GM12864 (cell line): ENCODE results near the gene CCDC71L.

Experiments used
- DNase-seq: peaks from one replicate; pipeline ENCODE4 v3.0.0-alpha.2; 2011; ENCODE audit warnings: low read depth
- H3K4me3 ChIP-seq: 2 replicates; pipeline ENCODE4 v1.5.1; 2011; ENCODE audit warnings: mild to moderate bottlenecking, low read depth, low read length, control low read depth
- TF ChIP-seq, protein P1 (sequence below): IDR thresholded peaks from 2 replicates; pipeline ENCODE4 v1.5.1; 2011; ENCODE audit warnings: low read depth, mild to moderate bottlenecking, moderate library complexity, low read length, control low read depth, inconsistent platforms; ENCODE audit errors: missing control alignments

CCDC71L gene

DNA sequence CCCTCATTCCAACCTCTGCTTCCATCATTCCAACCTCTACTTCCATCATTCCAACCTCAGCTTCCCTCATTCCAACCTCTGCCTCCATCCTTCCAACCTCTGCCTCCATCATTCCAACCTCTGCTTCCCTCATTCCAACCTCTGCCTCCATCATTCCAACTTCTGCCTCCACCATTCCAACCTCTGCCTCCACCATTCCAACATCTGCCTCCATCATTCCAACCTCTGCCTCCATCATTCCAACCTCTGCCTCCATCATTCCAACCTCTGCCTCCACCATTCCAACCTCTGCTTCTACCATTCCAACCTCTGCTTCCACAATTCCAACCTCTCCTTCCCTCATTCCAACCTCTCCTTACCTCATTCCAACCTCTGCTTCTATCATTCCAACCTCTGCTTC lies 30.3 kb downstream of the CCDC71L start:
- no peak overlapping the region for H3K4me3 ChIP-seq
- TF ChIP-seq, protein P1, sequence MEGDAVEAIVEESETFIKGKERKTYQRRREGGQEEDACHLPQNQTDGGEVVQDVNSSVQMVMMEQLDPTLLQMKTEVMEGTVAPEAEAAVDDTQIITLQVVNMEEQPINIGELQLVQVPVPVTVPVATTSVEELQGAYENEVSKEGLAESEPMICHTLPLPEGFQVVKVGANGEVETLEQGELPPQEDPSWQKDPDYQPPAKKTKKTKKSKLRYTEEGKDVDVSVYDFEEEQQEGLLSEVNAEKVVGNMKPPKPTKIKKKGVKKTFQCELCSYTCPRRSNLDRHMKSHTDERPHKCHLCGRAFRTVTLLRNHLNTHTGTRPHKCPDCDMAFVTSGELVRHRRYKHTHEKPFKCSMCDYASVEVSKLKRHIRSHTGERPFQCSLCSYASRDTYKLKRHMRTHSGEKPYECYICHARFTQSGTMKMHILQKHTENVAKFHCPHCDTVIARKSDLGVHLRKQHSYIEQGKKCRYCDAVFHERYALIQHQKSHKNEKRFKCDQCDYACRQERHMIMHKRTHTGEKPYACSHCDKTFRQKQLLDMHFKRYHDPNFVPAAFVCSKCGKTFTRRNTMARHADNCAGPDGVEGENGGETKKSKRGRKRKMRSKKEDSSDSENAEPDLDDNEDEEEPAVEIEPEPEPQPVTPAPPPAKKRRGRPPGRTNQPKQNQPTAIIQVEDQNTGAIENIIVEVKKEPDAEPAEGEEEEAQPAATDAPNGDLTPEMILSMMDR: no peak
- DNase-seq: no peak

DNA sequence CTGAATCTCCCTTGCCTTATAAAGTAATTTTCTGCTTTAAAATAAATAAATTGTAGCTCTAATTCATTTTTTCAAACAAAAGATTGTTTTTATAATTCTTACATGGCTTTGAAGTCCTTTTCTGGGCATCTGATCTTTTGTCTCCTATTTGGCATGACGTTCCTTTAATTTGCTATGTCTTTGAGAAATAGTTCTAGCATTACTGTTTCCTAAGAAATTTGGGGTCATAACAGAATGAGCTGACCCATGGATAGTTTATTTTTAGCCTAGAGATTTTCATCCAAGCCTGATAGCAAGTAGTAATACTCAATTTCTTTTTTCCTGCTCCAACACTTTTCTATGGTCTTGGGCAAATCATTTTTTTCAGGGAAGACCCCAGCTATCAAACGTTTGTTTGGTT lies 31.4 kb downstream of the CCDC71L start:
- no peak for DNase-seq
- H3K4me3 ChIP-seq: no peak overlapping the region
- TF ChIP-seq, protein P1: no peak

DNA sequence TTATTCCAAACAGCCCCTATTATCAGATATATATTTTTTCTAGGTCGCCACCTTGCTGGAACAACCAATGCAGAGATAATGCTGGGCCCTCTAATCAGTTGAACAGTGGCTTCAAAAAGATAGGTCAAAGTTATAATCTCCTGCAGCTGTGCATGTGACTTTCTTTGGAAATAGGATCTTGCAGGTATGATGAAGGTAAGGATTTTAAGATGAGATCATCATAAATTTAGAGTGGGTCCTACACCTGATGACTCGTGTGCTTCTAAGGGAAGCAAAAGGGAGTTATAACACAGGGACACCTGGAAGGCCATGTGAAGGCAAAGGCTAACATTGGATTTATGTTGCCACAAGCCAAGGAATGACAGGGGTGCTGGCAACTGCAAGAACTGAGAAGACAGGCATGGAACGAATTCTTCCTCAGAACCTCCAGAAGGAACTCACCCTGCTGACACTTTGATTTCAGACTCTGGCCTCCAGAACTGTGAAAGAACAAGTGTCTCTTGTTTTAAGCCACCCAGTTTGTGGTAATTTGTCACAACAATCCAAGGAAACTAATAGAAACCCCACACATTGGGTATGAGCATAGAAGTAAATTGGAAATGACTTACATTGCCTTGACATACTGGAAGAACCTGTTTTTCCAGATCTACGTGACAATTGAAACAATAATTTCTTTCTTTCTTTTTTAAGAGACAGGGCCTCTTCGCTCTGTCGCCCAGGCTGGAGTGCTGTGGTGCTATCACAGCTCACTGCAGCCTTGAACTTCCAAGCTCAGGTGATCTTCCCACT lies 34.4 kb downstream of the CCDC71L start:
- TF ChIP-seq, protein P1: no peak
- DNase-seq: no peak

DNA sequence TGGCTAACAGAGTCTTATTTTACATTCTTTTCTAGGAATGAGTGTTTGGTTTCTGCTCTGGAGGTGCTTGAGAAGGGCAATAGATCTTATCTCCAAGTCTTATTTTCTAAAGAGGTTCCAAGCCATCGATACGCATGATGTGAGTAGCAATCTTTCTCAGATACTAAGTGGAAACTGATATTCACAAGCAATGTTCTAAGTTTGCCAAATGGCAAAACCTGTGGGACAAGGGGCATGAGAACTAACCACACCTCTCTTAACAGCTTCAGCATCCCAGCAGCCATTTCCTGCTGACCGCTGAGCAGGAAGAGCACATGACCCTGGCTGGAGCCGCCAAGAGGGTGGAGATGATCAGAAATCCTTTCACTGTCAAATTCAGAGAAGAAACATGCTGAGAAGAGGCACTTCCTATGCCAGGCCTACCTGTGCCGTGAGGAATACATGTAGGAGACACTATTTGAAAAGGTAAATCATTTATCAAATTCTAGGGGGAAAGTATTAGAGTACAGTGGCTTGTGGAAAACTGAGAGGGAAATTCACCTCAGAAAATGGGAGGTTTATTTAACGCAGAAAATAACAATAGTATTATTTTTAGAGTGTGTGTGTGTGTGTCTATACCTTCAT lies 35.2 kb downstream of the CCDC71L start:
- no peak for DNase-seq

More for the DNA sequence above, 34.4 kb downstream of the CCDC71L start:
- no peak overlapping the region for H3K4me3 ChIP-seq

DNA sequence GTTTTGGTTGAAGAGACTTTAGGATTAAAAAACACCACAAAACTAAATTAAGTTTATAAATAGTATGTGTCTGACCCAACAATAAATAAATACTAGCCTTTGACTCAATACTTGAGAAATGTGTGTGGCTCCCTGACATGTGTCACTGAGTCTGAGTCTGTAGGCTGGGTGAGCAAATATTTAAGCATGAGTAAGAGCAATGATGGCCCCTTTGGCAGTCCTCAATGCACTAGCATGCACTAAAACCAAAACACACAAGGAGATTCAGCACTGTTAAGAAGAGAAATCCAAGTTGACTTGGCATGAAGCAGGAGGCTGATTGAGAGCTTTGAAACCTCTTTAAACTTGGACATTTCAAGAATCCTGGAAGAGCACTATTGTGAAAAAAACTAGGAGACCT lies 37.1 kb downstream of the CCDC71L start:
- TF ChIP-seq, protein P1: no peak
- DNase-seq: no peak

More for the DNA sequence above, 35.2 kb downstream of the CCDC71L start:
- no peak overlapping the region for H3K4me3 ChIP-seq
- TF ChIP-seq, protein P1: no peak

DNA sequence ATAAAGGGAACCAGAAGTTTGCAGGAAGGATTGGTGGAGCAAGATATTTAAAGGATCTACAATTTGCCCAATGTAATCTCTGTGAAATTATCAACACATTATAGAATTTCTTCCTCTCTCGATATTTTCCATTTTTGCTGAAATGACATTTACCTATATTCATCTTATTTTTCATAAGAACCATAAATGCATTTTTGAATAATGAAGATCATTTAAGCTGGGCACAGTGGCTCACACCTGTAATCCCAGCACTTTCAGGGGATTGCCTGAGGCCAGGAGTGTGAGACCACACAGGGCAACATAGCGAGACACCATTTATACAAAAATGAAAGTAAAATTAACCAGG lies 37.7 kb downstream of the CCDC71L start:
- H3K4me3 ChIP-seq: no peak overlapping the region
- TF ChIP-seq, protein P1: no peak
- no peak for DNase-seq

More for the DNA sequence above, 37.1 kb downstream of the CCDC71L start:
- no peak overlapping the region for H3K4me3 ChIP-seq

DNA sequence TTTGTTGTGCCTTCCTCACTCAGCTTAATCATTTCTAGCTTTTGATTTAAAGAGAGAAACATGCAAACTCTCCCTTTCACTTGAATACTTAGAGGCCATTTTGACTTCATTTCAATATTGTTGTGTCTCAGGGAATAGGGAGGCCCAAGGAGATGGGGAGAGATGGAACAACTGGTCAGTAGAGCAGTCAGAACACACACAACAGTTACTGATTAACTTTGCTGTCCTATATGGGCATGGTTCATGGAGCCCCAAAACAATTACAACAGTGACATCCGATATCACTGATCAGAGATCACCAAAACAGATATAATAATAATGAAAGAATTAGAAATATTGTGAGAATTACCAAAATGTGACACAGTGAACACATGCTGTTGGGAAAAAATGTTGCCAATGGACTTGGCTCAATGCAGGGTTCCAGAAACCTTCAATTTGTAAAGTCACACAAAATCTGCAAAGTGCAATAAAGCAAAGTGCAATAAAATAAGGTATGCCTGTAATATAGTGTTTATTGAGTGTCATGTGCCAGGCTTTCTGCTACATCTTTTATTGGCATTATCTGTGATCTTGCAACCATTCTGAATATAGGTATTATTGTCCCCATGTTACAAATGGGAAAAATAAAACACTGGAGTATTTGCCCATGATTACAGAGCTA lies 38.2 kb downstream of the CCDC71L start:
- no peak overlapping the region for H3K4me3 ChIP-seq
- no peak for DNase-seq
- TF ChIP-seq, protein P1: no peak
